T-helper 9 cell (primary cell): Measurements from ENCODE around the gene LRRC61.
"Not testable (repeated sequence)": the region's sequence is repeated elsewhere in the genome, so short reads cannot be mapped to it uniquely, and the experiment has no call there.

Source experiments
- DNase-seq: peaks from one replicate; pipeline ENCODE4 v3.0.0-alpha.2; 2020
- total RNA-seq, 2 donors: gene quantifications; one replicate each; lab custom pipeline; 2026; lab: John Stamatoyannopoulos, UW

LRRC61 gene
- total RNA-seq = 0.24 to 3.8 reads per million in 2 donors

GRCh38 chr7:150322833-150323681, at the start of gene LRRC61, which contains the start of gene ACTR3C:
LRRC61 (plus strand) TSS chr7:150323355; CDS start chr7:150336862, 13,507 bp downstream.
ACTR3C (minus strand) TSS chr7:150323545; CDS start chr7:150295296, 28,249 bp downstream.
- peak; percentile 29 for DNase-seq

- not testable (repeated sequence) for DNase-seq
Observed at GRCh38 chr7:150276132-150276695, 46.9 kb upstream of the LRRC61 start.

- not testable (repeated sequence) for DNase-seq
Observed at GRCh38 chr7:150278383-150278782, 44.8 kb upstream of the LRRC61 start.

GRCh38 chr7:150281681-150282403, 41.3 kb upstream of the LRRC61 start:
- not testable (repeated sequence) for DNase-seq

- not testable (repeated sequence) for DNase-seq
Observed at GRCh38 chr7:150283111-150283510, 40.0 kb upstream of the LRRC61 start.

GRCh38 chr7:150283608-150284007, 39.5 kb upstream of the LRRC61 start:
- DNase-seq = not testable (repeated sequence)

GRCh38 chr7:150285849-150286754, 37.1 kb upstream of the LRRC61 start:
- not testable (repeated sequence) for DNase-seq

- DNase-seq = not testable (repeated sequence)
Observed at GRCh38 chr7:150287815-150288214, 35.3 kb upstream of the LRRC61 start.

- DNase-seq = not testable (repeated sequence)
Observed at GRCh38 chr7:150288816-150289215, 34.3 kb upstream of the LRRC61 start.

- DNase-seq = not testable (repeated sequence)
Observed at GRCh38 chr7:150290317-150290716, 32.8 kb upstream of the LRRC61 start.

GRCh38 chr7:150295027-150295426, 28.1 kb upstream of the LRRC61 start:
- not testable (repeated sequence) for DNase-seq

GRCh38 chr7:150295614-150296013, 27.5 kb upstream of the LRRC61 start:
- DNase-seq = not testable (repeated sequence)

GRCh38 chr7:150296802-150297201, 26.4 kb upstream of the LRRC61 start:
- DNase-seq = not testable (repeated sequence)

- DNase-seq = not testable (repeated sequence)
Observed at GRCh38 chr7:150297978-150298377, 25.2 kb upstream of the LRRC61 start.

GRCh38 chr7:150302908-150303310, 20.2 kb upstream of the LRRC61 start:
- not testable (repeated sequence) for DNase-seq

GRCh38 chr7:150304499-150305258, 18.5 kb upstream of the LRRC61 start:
- DNase-seq = not testable (repeated sequence)

- not testable (repeated sequence) for DNase-seq
Observed at GRCh38 chr7:150305259-150305902, 17.8 kb upstream of the LRRC61 start.

- not testable (repeated sequence) for DNase-seq
Observed at GRCh38 chr7:150305903-150306284, 17.3 kb upstream of the LRRC61 start.

- not testable (repeated sequence) for DNase-seq
Observed at GRCh38 chr7:150306377-150306776, 16.8 kb upstream of the LRRC61 start.

GRCh38 chr7:150307129-150307528, 16.0 kb upstream of the LRRC61 start:
- no peak for DNase-seq

GRCh38 chr7:150307904-150308303, 15.3 kb upstream of the LRRC61 start:
- no peak for DNase-seq
